ENCODE results near the gene UBE2Z. TPM values are rescaled to one million over a fixed set of nuclear protein-coding genes. Genes with fewer than 3 reads are reported as not detected.
A peak's percentile ranks its signal among the peaks of the same experiment; 100 is the strongest.

The UBE2Z gene
- total RNA-seq, 6 experiments from 2014 or later = 19.6 to 30.9 (median 26.3) TPM

- H3K4me3 ChIP-seq = no peak overlapping the region
- H3K36me3 ChIP-seq = peaks cover 0 to 75% (median 16%) of the 10 kb centered on the region in 4 donors
- DNase-seq = no peak
- no peak for ATAC-seq
- no peaks in the 10 kb centered on the region for H3K4me1 ChIP-seq
- H3K9me3 ChIP-seq = no peaks in the 10 kb centered on the region
- TF ChIP-seq CTCF (IDR thresholded peaks at IDR 0.05) (no peak), POLR2A (IDR thresholded peaks at IDR 0.05) (no peak)
- WGBS (ENCODE audit: insufficient coverage, low coverage, low lambda C conversion rate, missing lambda C conversion rate) = 82% methylated on average over 4 of the region's 6 CpGs
- no peaks in the 10 kb centered on the region for H3K27me3 ChIP-seq
- intact Hi-C loops (cut with DNase I) = no loop called here
- H3K27ac ChIP-seq = no peak overlapping the region
Observed at GRCh38 chr17:48928876-48929811, 20.9 kb downstream of the UBE2Z start.

DNA sequence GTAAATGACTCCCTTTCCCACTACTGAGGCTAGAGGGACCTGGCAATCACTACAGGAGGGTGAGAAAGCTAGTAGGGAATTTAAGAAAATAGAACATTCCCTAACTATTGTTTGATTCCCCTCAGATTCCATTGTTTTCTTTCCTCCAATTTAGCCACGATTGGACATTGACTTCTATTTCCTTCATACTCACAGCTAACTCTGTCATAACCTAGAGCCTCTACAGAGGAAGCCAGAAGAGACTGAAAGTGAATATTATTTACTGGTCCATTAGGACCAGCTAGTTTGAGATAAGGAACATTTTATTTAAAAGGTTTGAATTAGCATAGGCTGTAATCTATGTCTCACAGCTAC, 21.6 kb downstream of the UBE2Z start:
- intact Hi-C loops (cut with DNase I) = no loop called here

GRCh38 chr17:48930435-48930873, 22.2 kb downstream of the UBE2Z start:
- Histone ChIP-seq H3K36me3 (peaks cover 0 to 69% (median 13%) of the 10 kb centered on the region in 4 donors), H3K27ac (no peak overlapping the region), H3K9me3 (no peaks in the 10 kb centered on the region), H3K27me3 (no peaks in the 10 kb centered on the region), H3K4me3 (no peak overlapping the region), H3K4me1 (no peaks in the 10 kb centered on the region)
- 10% methylated on average over 2 of the region's 3 CpGs for WGBS (ENCODE audit: insufficient coverage, low coverage, low lambda C conversion rate, missing lambda C conversion rate)
- no peak for TF ChIP-seq CTCF (IDR thresholded peaks at IDR 0.05)
- no peak for TF ChIP-seq POLR2A (IDR thresholded peaks at IDR 0.05)
- intact Hi-C loops (cut with DNase I) = no loop called here
- ATAC-seq (peak in 1 of 4 donors; percentile 26), DNase-seq (no peak)

More for the DNA sequence above, 21.6 kb downstream of the UBE2Z start:
- Histone ChIP-seq H3K27ac (no peak overlapping the region), H3K27me3 (no peaks in the 10 kb centered on the region), H3K36me3 (peaks cover 0 to 74% (median 12%) of the 10 kb centered on the region in 4 donors), H3K4me3 (no peak overlapping the region), H3K4me1 (no peaks in the 10 kb centered on the region), H3K9me3 (no peaks in the 10 kb centered on the region)
- no peak for DNase-seq
- no peak for ATAC-seq
- 54% methylated on average over 1 of the region's 1 CpG for WGBS (ENCODE audit: insufficient coverage, low coverage, low lambda C conversion rate, missing lambda C conversion rate)
- TF ChIP-seq POLR2A (IDR thresholded peaks at IDR 0.05) (no peak), CTCF (IDR thresholded peaks at IDR 0.05) (no peak)

DNA sequence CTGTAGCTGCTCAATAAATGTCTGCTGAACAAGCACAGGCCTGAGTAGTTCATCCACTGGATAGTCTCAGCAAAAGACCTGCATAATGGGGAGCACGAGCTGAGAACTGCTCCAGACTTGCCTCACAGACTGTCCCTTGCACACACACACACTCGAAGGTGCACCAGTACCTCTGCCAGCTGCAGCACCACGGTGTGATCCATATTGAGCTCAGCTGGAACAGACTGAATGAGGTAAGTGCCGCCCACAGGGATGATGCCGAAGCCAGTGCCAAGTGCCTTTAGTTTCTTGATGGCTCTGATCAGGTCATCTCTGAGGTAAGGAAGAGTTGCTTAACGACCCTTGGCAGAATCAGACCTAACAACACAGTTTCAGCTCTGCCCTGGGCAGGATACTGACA, 24.8 kb downstream of the UBE2Z start:
- intact Hi-C loops (cut with DNase I) = no loop called here
- no peaks in the 10 kb centered on the region for H3K4me1 ChIP-seq
- ATAC-seq = no peak
- H3K27ac ChIP-seq = no peak overlapping the region
- no peaks in the 10 kb centered on the region for H3K27me3 ChIP-seq
- no peak for DNase-seq
- TF ChIP-seq POLR2A (IDR thresholded peaks at IDR 0.05) (no peak), CTCF (IDR thresholded peaks at IDR 0.05) (no peak)
- H3K36me3 ChIP-seq = peaks cover 0 to 71% (median 20%) of the 10 kb centered on the region in 4 donors
- no CpG with 5 or more reads among the region's 6 CpGs for WGBS (ENCODE audit: insufficient coverage, low coverage, low lambda C conversion rate, missing lambda C conversion rate)
- no peak overlapping the region for H3K4me3 ChIP-seq
- H3K9me3 ChIP-seq = no peaks in the 10 kb centered on the region

Measured in right lobe of liver (tissue), 6 donors.